ENCODE data around the gene DHRSX. TPM values are rescaled to one million over a fixed set of nuclear protein-coding genes. Genes with fewer than 3 reads are reported as not detected.
"Not testable (repeated sequence)": the region's sequence is repeated elsewhere in the genome, so short reads cannot be mapped to it uniquely, and the experiment has no call there.

The DHRSX gene
- total RNA-seq, 1 experiment from 2014 or later, result 29.2 TPM

GRCh38 chrX:2397229-2398063 is 103.3 kb downstream of the DHRSX start:
- no peak for DNase-seq (ENCODE audit: low read depth)

DNA sequence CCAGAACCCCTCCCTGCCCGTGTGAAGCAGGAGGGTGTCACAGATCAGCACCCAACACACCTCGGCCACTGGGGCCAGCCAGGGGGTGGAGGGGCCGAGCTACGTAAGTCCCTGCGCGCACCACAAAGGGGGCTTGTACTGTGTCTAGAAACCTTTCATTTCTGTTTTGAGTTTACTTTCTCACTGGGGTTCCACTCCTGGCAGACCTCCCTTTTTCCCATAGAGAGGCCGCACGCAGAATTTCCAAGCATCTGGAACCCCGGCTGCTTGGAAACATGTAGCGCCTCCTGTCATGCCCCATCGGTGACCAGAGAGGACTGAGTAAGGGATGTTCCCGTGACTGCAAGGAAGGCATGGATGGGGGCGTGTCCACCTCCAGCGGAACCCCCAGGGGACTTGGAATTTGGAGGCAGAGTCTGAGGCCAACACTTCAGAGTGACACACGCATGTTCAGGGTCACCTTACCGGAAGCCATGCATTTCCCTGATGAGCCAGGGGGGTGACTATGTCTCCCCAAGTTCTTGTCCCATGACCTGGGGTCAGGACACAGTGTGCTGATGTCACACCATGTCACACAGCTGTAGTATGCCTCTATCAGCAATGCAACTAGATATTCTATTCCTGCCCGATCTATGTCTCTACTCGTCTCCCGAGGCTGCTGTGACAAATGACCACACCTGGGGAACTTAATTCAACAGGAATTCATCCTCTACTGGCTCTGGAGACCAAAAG is 105.3 kb downstream of the DHRSX start:
- DNase-seq (ENCODE audit: low read depth), result no peak

DNA sequence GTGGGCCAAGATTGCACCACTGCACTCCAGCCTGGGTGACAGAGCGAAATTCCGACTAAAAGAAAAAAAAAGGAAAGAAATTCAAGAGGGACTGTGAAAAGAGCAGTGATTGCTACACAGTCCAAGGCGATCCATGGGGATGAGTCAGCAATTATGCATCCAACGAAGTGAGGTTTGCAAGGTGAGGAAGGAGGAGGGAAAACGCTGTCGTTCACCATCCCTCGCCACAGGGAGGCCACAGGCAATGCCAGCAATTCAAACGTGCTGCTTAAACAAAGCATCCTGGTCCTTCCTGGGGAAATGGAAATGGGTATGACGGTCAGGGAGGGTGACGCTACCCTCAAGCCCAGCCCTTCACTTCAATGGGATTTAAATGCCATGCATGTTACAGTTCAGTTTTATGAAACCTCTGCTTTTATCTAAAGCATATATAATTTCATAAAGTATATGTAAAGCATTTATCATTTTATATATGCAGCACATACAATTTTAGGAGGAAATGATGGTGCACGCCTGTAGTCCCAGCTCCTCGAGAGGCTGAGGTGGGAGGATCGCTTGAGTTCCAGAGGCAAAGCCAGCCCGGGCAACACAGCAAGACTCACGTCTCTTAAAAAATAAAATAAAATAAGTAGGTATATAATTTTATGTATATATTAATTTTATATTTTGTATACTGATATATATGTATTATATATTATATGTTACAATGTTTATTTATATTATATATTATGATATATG is 108.7 kb downstream of the DHRSX start:
- peak; percentile 44 for DNase-seq (ENCODE audit: low read depth)

DNA sequence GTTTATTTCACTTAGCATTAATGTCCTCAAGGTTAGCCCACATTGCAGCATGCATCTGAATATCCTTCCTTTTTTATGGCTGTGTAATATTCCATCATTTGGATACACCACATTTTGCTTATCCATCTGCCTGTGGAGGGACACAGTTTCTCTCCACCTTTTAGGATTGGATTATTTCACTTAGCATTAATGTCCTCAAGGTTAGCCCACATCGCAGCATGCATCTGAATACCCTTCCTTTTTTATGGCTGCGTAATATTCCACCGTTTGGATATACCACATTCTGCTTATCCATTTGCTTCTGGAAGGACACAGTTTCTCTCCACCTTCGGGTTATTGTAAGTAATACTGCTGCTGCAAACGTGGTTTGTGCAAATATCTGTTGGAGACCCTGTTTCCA is 110.0 kb downstream of the DHRSX start:
- no peak for DNase-seq (ENCODE audit: low read depth)

DNA sequence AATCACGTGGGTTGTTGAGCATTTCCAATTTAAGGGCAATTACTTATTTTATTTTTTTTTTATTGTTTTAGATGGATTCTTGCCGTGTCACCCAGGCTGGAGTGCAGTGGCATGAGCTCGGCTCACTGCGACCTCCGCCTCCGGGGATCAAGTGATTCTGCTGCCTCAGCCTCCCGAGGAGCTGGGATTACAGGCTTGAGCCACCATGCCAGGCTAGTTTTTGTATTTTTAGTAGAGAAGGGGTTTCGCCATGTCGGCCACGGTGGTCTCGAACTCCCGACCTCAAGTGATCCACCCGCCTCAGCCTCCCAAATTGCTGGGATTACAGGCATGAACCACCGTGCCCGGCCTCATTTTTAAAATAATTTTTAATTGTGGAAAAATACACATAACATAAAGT is 111.0 kb downstream of the DHRSX start:
- not testable (repeated sequence) for DNase-seq (ENCODE audit: low read depth)

- DNase-seq (ENCODE audit: low read depth), result peak; percentile 61
Observed at GRCh38 chrX:2389324-2389723, 111.5 kb downstream of the DHRSX start.

- DNase-seq (ENCODE audit: low read depth), result no peak
Observed at GRCh38 chrX:2388669-2389068, 112.1 kb downstream of the DHRSX start.

DNA sequence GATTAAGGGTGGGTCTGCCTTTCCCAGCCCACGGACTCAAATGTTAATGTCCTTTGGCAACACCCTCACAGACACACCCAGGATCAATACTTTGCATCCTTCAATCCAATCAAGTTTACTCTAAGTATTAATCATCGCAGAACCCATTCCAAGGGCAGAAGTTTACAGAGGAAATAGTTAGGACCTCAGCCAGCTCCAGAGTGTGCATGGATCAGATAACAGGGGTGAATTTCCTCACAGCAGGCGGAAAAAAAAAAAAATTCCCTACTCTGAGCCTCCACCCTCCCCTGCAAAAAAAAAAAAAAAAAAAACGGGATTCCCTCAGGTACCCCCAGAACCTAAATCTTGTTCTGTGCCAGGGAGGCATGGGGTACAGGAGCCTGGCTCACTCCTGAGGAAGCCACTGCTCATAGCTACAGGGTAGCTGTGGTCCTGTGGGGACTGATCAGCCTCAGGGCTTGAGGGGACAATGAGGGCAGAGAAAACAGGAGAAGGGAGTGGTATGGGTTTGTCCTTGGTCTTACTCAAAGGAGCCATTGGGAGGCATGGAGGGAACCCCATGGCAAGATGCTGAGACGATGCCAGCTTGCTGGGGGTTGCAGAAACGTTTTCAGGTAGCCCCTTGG is 113.0 kb downstream of the DHRSX start:
- no peak for DNase-seq (ENCODE audit: low read depth)

GRCh38 chrX:2385224-2385623 is 115.6 kb downstream of the DHRSX start:
- peak; percentile 82 for DNase-seq (ENCODE audit: low read depth)

DNA sequence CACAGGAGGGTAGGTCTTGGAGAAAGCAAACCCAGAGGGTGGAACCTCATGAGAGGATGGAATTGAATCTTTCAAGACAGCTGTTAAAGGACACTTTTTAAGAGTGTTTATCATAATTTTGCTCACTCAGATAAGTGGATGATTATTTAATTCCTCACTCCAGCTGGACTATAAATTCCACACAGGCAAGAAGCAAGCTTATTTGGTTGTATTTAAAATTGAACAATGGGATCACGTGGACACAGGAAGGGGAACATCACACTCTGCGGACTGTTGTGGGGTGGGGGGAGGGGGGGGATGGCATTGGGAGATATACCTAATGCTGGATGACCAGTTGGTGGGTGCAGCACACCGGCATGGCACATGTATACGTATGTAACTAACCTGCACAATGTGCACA is 116.3 kb downstream of the DHRSX start:
- no peak for DNase-seq (ENCODE audit: low read depth)

DNA sequence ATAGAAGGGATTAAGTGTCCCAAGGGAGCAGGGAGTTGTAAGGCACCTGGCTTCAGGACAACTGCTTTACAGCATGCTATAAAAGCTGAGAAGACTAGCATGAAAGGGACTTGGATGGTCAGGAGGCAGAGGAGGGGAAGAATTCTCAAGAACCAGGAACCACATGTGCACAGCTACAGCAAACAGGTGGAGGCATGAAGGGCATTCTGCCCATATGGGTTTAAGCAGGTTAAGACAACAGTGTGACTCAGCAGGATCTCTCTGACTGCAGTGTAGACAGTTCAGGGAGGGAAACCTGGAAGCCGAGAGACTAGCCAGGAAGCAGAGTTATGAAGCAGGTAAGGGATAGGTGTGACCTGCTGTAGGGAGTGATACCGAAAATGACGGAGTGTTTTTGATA is 117.0 kb downstream of the DHRSX start:
- DNase-seq (ENCODE audit: low read depth), result no peak

DNA sequence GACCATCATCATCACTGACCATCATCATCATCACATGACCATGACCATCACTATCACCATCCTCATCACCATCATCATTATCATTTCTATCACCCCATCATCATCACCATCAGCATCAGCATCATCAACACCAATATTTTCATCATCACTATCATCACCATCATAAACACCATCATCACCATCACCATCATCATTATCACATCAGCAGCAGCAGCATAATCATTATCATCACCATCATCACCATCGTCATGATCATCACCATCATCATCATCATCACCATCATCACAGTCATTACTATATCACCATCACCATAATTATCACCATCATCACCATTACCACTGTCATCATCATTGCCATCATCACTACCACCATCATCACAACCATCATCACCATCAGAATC is 117.6 kb downstream of the DHRSX start:
- DNase-seq (ENCODE audit: low read depth), result no peak

- DNase-seq (ENCODE audit: low read depth), result not testable (repeated sequence)
Observed at GRCh38 chrX:2382433-2383048, 118.2 kb downstream of the DHRSX start.

DNA sequence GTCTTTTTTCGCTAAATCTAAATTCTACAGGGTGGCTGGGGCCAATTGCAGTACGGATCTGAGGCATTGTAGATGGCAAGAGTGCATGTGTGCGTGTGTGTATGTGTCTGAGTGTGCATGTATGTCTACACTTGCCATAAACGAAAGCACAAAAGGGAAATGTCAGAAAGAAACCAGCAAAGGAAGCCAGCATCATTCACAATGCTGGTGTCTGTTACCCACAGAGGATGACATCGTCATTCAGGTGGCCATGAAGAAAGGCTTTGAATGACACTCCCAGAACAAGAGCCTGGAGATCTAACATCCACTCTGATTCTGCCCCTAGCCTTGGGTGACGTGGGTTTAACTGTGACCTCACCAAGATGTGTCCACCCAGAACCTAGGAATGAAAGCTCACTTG is 124.6 kb downstream of the DHRSX start:
- DNase-seq (ENCODE audit: low read depth), result no peak

- no peak for DNase-seq (ENCODE audit: low read depth)
Observed at GRCh38 chrX:2374086-2374485, 126.7 kb downstream of the DHRSX start.

GRCh38 chrX:2373615-2374014 is 127.2 kb downstream of the DHRSX start:
- no peak for DNase-seq (ENCODE audit: low read depth)

- no peak for DNase-seq (ENCODE audit: low read depth)
Observed at GRCh38 chrX:2371026-2371711, 129.6 kb downstream of the DHRSX start.

DNA sequence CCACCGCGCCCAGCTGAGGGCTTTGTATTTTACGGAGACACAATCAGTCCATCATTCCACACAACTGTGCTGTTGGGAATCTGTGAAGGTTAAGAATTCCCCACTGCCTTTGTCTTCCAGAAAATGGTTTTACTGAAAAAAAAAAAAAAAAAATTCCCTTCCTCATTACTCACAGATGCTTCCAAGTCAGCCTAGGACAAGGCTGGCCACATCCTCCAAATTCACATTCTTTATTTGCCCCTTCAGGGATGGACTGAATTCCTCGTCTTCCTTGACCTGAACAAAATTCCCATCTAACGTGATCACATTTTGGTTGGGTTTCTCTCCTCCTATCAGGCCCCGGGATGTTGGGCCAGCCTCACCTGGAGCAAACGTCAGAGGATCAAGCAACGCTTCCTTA is 130.3 kb downstream of the DHRSX start:
- DNase-seq (ENCODE audit: low read depth), result peak; percentile 38

DNA sequence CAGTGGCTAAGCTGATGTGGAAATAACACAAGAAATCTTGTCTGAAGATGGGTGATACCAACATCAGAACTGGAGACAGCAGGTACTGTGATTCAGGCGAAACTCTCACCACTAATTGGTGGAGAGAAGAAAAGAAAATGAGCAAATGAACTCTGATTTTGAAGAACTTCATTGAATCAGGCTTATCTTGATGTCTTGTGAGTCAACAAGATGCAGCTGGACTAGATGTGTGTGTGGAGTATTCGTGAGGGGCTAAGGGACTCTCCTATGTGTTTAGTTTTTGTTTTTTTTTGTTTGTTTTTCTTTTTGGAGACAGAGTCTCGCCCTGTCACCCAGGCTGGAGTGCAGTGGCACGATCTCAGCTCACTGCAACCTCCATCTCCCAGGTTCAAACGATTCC is 131.6 kb downstream of the DHRSX start:
- DNase-seq (ENCODE audit: low read depth), result no peak

- no peak for DNase-seq (ENCODE audit: low read depth)
Observed at GRCh38 chrX:2360731-2361130, 140.0 kb downstream of the DHRSX start.

DNA sequence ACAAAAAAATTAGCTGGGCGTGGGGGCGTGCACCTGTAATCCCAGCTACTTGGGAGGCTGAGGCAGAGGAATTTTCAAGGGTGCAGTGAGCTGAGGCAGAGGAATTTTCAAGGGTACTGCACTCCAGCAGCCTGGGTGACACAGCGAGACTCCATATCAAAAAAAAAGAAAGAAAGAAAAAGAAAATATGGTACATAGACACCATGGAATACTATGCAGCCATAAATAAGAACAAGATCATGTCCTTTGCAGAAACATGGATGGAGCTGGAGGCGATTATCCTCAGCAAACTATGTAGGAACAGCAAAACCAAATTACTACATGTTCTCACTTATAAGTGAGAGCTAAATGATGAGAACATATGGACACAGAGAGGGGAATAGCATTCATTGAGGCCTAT is 141.3 kb downstream of the DHRSX start:
- DNase-seq (ENCODE audit: low read depth), result not testable (repeated sequence)

Measured in LHCN-M2 (cell line).